Skin of body (tissue), 2 donors: ENCODE measurements around the gene SYVN1. TPM values are rescaled to one million over a fixed set of nuclear protein-coding genes. Genes with fewer than 3 reads are reported as not detected.
A peak's percentile ranks its signal among the peaks of the same experiment; 100 is the strongest.
"Not testable (repeated sequence)": the region's sequence is repeated elsewhere in the genome, so short reads cannot be mapped to it uniquely, and the experiment has no call there.

ENCODE experiments used
- DNase-seq: peaks from one replicate; lab custom pipeline; 2025; lab: John Stamatoyannopoulos, UW
- total RNA-seq: library from RNA; depleted of rRNA; stranded (reverse); fragments of >200 nt; gene quantifications from one replicate; pipeline ENCODE4 v1.2.3, GENCODE V29; 2014

SYVN1 gene
- total RNA-seq, 1 donor from 2014 or later, result 12.0 TPM

GRCh38 chr11:65151331-65151899, 17.1 kb upstream of the SYVN1 start:
- no peak for DNase-seq

- peak; percentile 9 for DNase-seq
Observed at GRCh38 chr11:65150509-65151299, 16.4 kb upstream of the SYVN1 start.

- not testable (repeated sequence) for DNase-seq
Observed at GRCh38 chr11:65150131-65150508, 15.8 kb upstream of the SYVN1 start.

DNA sequence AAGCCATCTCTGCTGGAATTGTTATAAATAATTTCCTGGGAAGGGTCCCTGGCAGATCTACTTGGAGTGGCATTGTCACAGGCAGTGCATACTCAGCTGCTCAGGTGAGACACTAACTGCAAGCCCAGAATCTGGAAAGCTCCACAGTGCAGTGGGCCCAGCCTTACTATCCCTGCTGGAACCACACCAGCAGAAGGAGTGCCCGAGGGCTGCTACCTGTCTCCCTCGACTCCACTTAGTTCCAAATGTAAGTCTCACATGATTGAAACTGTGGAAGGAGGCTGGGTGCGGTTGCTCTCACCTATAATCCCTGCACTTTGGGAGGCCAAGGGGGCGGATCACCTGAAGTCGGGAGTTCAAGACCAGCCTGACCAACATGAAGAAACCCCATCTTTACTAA, 14.3 kb upstream of the SYVN1 start:
- DNase-seq, result no peak

- no peak for DNase-seq
Observed at GRCh38 chr11:65147352-65148075, 13.2 kb upstream of the SYVN1 start.

DNA sequence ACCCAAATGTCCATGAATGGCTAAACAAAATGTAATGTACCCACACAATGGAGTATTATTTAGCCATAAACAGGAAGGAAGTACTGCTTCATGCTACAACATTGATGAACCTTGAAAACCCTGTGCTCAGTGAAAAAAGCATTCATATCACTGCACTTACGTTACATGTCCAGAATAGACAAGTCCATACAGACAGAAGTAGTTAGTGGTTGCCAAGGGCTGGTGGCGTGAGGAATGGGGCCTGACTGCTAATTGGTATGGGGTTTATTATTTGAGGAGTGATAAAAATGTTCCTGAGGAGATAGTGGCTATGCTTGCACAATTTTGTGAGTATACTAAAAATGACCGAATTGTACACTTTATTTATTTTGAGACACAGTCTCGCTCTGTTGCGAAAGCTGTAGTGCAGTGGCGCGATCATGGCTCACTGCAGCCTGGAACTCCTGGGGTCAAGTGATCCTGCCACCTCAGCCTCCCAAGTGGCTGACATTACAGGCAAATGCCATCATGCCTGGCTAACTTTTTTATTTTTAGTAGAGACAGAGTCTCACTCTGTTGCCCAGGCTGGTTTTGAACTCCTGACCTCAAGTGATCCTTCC, 7.7 kb upstream of the SYVN1 start:
- DNase-seq, result no peak

- DNase-seq, result no peak
Observed at GRCh38 chr11:65136515-65137096, 2.3 kb upstream of the SYVN1 start.

DNA sequence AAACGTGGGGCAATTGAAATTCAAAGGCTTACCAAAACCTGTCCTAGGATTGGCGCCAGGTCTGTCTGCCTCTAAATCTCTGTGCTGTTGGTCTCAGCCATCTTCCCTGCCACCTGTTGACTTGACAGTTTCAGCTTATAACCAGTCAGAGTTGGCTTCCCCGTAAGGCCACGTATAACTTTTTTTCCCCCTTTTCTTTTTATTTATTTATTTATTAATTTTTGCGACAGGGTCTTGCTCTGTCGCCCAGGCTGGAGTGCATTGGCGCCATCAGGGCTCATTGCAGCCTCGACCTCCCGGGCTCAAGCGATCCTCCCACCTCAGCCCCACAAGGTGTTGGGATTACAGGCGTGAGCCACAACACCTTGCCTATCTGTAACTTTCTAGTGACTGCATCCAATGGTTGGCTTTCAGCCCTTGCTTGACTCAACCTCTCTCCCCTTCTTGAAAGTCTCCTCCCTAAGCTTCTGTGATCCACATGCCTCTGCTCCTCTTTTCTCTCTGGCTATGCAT, 1.4 kb upstream of the SYVN1 start:
- no peak for DNase-seq

GRCh38 chr11:65134952-65135632, 773 bp upstream of the SYVN1 start:
- peak; percentile 97 for DNase-seq

DNA sequence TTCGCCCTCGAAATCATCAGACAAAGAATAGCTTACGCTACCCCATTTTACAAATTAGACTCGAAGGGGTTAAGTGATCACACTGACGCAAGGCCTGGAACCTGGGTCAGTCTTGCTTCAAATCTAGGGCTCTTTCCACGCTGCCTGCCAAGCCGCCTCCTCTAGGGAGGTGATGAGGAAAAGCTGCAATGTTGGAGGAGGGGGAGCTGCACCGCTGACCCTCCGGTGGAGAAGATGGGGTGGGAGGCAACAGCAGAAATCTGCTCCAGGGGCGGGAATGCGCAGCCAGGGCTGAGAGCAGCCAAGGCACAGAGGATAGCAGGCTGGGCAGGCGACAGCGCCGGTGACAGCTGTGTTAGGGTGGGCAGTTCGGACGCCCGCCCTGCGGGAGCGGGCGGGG, 595 bp downstream of the SYVN1 start:
- DNase-seq, result peak; percentile 7

DNA sequence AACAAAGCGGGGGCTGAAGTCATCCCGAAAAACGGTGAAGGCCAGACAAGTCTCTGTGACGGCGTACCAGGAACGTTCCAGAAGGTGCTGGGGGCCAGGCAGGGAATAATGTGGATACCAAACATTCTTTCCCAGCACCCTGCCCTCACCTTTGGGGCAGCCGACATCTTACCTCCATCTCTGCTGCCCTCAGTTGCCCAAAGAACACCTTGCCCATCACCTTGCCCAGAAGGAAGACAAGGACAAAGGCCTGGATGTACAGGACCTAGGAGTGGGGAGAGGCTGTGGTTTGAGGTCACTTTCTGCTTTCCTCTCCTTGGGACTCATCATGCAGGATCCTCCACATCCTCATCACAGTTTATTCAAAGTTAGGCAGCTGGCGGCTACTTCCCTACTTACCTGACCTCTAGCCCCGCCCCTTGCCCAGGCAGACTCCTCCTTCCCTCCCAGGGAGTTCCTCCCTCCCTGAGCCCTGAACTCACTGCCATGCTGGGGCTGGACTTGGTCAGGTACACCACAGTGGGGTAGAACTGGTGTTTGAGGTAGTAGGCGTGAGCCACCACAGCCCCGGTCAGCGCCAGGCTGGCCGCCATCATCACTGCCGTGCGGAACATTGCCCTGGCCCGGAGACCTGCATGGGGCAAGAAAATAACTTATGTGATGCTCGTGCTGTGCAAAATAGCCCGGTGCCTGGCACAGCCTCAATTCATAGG, 1.2 kb downstream of the SYVN1 start:
- no peak for DNase-seq

- no peak for DNase-seq
Observed at GRCh38 chr11:65132238-65132987, 1.9 kb downstream of the SYVN1 start.

DNA sequence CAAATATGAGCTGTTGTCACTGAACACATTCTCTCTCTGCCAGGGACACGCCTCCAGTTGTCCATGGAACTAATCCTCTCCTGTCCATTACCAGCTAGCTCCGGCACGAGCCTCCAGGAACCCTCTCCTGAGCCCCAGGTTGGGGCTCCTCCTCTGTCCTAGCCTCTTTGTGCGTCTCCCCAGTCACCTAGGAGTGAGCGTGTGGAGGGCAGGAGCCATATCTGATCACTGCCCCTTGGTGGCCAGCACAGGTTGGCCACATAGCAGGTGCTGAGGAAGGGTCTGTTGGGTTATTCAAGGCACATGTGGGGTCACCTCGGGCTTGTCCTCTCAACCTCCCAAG, 2.5 kb downstream of the SYVN1 start:
- no peak for DNase-seq

DNA sequence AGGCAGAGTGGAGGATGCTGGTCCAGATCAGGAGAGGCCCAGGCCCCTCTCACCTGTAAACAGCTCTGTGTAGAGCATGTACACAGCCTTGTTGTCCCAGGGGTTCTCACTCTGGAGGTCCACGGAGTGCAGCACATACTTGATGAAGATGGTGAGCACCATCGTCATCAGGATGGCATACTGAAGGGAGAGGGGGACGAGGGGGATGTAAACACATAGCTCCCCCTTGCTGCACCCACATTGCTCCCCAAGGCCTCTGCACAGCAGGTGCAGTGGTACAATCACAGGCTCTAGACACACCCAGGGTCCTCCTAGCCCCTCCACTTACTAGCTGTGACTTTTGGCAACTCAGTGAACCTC, 2.9 kb downstream of the SYVN1 start:
- no peak for DNase-seq

DNA sequence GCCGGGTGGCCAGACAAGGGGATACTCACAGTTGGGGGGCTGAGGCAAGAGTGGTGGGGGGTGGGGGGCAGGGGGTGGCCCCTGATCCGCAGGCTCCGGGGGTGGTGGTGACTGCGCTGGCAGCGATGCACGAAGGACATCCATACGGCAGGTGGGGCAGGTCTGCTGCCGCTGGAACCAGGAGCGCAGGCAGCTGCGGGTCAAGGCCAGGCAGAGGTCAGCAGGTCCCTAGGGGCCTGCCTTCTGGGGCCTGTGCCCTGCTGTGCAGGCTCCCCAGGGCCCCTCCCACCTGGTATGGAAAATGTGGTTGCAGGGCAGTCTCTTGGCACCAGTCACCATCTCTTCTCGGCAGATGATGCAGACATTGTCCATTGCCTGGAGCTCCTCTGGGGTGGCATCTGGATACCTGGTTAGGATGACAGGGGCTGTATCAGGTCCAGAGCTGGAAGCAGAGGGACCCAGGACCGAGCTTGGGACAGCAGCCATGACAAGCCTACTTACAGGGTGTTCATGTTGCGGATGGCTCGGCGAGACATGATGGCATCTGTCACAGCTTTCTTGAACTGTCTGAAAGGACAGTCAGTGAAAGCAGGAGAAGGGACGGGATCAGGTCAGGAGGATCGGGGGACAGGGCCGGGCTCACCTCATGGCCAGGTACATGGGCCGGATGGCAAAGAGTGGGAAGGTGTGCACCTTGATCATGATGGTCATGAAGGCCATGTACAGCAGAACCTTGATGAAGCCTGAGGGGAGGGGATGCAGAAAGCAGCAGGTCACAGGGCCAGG, 3.5 kb downstream of the SYVN1 start:
- DNase-seq, result no peak

DNA sequence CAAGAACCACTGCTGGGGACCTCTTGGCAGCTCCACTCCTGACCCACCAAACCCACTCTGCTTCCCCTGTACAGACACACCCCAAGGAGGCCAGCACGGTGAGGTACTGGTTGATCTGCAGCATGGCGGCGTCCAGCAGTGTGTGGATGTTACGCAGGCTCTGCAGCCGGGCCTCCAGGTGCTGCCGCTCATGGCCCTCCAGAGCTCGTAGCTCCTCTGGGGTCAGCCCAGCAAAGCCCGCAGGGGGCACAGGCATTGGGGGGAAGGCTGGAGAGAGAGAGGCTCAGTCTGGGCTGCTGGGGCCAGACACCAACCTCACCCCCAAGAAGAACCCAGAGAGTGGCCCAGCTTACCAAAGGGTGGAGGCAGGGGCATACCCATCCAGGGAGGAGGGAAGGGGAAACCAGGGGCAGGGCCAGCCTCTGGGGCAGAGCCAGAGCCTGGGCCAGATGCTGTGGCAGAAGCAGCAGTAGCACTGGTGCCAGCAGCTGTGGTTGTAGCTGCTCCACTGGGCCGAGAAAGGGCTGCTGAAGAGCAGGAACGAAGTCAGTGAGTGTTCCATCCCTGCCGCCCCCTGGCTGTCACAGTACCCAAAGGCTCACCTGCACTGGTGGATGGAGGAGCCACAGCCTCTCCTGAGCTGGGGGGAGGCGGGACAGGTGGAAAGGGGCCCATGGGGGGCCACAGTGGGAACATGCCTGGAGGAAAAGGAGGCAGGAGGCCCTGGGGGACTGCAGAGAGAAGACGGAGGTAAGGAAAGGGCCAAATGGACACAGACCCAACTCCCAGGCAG, 4.5 kb downstream of the SYVN1 start:
- no peak for DNase-seq

DNA sequence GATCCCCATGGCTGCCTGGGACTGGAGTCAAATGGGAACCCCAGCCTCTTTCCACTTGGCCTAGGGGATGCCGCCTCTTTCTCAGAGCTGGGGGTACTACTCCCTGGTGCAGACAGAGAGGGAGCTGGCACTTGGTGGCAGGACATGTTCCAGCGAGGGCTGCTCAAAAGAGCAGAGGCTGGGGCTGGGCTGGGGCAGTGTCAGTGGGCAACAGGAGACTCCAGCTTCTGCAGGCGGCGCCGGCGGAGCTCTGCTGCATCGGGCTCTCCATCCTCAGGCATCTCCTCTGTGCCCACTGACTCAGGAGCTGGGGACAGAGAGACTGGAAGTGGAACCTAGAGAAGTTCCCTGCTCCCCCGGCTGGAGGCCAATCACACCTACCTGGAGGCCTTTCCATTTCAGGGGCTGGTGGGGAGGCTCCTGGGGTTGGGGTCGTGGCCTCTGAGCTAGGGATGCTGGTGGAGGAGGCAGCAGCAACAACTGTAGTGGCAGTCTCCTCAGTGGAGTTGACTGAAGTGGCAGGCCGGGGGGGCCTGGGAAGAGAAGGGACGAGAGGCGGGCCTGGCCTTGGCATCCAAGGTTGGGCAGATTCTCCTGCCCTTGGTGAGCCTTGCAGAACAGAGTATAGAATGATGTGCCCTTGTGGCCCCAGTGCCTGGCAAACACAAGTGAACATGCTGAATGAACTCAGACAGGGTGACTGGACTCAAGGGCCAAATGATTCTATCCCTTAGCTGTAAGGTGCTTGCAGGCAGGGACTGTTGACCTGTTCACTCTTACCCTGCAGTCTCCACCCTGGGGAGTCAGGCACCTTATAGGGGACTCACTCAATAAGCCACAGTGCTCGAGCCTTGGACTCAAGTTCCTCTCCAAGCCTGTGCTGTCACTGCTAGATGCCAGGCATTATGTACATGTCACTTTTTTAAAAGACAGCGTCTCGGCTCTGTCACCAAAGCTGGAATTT, 5.9 kb downstream of the SYVN1 start:
- DNase-seq, result no peak
